ENCODE data around the gene COLEC12. TPM values are rescaled to one million over a fixed set of nuclear protein-coding genes. Genes with fewer than 3 reads are reported as not detected.

The COLEC12 gene
- total RNA-seq, 2 experiments from 2014 or later, result not detected

- ChIA-PET CTCF (interaction anchor here (1.1 kb wide), 1 partner anchor 109 kb away, joined by 3 read pairs; the partner anchor contains the start of gene USP14), POLR2A (interaction anchor here (1.9 to 2.3 kb wide), 2 partner anchors 108 to 390 kb away, joined by 9 to 12 read pairs; partner anchors contain the start of genes TYMS and USP14)
These were observed 233.2 kb downstream of the COLEC12 start for GRCh38 chr18:267380-267687.

Other genes starting within 250 kb of the COLEC12 start
- gene THOC1, start 232.7 kb downstream of the COLEC12 start, total RNA-seq, result 10 to 100 TPM; 56.7 to 61.9 TPM
- gene CETN1, start 79.7 kb upstream of the COLEC12 start, total RNA-seq, result not detected
- gene CLUL1, start 96.3 kb upstream of the COLEC12 start, total RNA-seq, result not detected
- gene TYMS, start 157.0 kb upstream of the COLEC12 start, total RNA-seq, result 100 to 1,000 TPM; 314 to 318 TPM
- 10 to 100 TPM; 74.0 to 75.2 TPM for gene ENOSF1, start 211.9 kb upstream of the COLEC12 start, total RNA-seq